HG03108 (cell line): ENCODE results near the gene PTBP2.
"Not testable (repeated sequence)": the region's sequence is repeated elsewhere in the genome, so short reads cannot be mapped to it uniquely, and the experiment has no call there.

Source experiments
- ATAC-seq: cut with Tn5 transposase; IDR thresholded peaks from one replicate; pipeline ENCODE4 v1.9.1; 2021; ENCODE audit warnings: moderate library complexity; ENCODE audit not compliant: unreplicated experiment

PTBP2 gene

DNA sequence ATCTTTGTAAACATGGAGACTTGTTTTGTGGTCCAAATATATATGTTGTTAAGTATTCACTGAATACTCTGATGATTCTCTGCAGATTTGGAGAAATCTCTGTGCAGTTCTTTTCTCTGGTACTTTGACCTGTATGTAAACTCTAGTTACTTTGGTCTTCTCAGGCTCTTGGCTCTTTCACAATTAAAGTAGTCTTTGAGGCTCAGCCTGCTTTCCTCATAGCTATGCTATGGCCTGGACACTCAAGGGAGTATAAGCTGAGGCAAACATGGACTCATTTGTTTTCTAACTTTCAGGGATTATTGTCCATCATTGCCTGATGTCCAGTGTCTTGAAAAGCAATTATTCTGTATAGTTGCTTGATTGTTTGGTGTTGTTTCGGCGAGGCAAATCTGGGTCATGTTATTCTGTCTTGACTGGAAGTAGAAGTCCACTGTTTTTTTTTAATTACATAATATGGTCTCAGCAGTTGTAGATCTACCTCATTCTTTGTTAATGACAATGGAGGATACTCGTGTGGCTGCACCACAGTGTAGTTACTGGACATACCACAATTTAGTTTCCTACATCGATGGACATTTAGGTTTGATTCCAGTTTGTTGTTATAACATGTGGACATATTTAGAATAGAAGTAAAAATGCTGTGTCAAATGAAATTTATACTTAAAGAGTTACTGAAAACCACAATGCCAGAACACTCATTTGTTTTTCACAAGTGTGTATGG lies 9.2 kb downstream of the PTBP2 start:
- ATAC-seq: no peak

DNA sequence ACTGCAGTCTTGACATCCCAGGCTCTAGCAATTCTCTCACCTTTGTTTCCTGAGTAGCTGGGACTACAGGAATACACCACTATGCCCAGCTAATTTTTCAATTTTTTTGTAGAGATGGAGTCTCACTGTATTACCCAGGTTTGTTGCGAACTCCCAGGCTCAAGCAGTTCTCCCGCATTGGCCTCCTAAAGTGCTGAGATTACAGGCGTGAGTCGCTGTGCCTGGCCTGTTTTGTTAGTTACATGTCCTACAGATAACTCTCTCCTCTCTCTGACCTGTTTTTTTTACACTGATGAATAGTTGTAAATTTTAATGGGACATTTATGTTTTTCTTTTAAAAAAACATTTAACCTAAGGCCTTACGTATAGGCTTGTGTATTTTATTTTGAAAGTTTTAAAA lies 19.8 kb downstream of the PTBP2 start:
- no peak for ATAC-seq

DNA sequence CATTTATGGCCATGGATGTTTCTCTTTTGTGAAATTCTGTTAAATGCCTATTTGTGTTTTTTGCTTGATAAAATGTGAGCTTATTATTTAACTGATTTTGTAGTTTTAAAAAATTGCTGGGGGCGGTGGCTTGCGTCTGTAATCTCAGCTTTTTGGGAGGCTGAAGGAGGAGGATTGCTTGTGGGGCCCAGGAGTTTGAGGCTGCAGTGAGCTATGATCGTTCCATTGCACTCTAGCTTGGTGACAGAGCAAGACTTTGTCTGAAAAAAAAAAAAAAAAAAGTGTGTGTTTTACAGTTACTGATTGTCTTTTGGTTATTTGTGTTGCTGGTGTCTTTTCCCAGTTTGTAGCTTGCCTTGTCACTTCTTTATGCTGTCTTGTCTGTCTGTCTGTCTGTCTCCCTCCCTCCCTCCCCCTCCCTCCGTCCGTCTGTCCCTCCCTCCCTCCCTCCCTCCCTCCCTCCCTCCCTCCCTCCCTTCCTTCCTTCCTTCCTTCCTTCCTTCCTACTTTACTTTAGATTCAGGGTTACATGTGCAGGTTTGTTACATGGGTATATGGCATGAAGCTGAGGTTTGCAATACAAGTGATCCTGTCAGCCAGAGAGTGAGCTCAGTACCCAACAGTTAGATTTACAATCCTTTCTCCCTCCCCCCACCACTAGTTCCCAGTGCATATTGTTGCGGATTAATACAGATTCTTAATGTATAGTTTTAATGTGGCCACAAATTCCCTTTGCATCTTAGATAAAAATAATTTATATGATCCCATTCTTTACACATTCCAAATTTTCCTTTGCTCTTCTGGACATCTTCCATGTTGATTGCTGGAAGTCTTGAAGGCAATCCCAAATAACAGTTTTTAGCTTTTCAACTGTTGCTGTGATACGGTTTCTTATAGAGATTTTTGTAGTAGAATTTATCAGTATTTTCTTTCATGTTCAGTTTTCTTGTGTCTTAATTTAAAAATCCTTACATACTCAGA lies 25.1 kb downstream of the PTBP2 start:
- ATAC-seq: no peak

GRCh38 chr1:96747565-96747964 lies 26.0 kb downstream of the PTBP2 start:
- ATAC-seq: no peak

- no peak for ATAC-seq
These were observed 26.5 kb downstream of the PTBP2 start for GRCh38 chr1:96748078-96748477.

- no peak for ATAC-seq
These were observed 28.0 kb downstream of the PTBP2 start for GRCh38 chr1:96749618-96750017.

DNA sequence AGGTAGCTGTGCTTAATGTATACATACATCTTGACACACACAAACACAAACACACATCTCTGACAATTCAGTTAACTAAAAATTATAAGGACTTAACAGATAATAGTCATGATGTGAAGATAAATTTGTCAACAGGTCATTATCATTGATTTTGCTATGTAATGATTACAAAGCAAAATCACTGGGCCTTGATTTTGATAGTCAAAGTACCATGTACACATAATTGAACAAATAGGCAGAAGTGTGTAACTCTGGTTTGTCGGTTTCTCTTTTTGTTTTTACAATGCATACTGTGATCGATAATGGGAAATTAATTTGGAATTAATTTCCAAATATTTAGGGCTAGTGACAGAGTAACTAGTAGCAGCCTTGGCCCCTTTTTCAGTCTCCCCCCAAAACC lies 30.8 kb downstream of the PTBP2 start:
- no peak for ATAC-seq

- ATAC-seq: no peak
These were observed 35.2 kb downstream of the PTBP2 start for GRCh38 chr1:96756789-96757188.

- not testable (repeated sequence) for ATAC-seq
These were observed 41.0 kb downstream of the PTBP2 start for GRCh38 chr1:96762586-96762985.

DNA sequence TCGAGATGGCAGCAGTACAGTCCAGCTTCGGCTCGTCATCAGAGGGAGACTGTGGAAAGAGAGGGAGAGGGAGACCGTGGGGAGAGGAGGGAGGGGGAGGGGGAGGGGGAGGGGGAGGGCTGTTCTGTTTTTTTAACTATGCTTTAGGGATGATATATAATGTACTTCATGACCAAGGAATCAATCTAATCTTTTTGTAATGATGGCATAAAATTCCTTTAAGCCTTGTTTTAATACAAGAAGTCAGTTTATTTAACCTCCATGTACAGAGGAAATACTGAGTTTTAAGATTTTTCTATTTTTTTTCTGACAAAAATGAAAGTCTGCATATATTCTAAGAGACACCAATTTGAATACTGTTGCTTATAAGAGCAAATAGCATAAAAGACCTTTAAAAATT lies 41.9 kb downstream of the PTBP2 start:
- no peak for ATAC-seq

DNA sequence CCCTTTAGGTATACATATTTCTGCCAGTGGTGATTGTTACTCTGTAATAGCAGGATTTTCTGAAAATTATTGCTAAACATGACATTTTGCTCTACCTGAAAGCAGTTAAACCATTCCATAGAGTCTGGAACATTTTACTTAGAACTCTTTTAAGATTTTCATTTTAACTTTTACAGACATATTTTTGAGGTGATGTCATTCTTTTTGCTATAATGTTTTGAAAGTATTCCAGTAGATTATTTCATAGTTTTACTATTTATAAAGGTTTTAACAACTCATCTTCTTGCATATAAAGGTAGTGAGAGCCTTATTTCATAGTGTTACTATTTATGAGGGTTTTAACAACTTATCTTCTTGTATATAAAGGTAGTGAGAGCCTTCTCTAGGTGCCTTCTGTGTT lies 42.9 kb downstream of the PTBP2 start:
- no peak for ATAC-seq

DNA sequence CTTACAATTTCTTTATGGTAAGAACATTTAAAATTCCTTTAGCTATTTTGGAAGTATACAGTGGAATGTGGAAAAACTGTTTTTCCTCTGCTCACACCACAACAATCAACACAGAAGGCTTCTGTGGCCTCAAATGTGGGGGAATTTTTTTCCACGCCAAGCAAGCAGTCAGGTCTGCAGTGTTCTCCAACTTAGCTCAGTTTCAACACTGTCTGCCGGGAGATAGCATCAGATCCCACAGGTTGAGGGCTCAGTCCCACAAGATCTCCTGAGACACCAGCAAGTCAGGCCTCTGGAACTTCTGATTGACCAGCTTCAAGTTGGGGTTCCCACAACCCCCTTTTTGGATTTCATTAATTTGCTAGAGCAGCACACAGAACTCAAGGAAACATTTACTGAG lies 50.3 kb downstream of the PTBP2 start:
- no peak for ATAC-seq

GRCh38 chr1:96772349-96772748 lies 50.8 kb downstream of the PTBP2 start:
- no peak for ATAC-seq

DNA sequence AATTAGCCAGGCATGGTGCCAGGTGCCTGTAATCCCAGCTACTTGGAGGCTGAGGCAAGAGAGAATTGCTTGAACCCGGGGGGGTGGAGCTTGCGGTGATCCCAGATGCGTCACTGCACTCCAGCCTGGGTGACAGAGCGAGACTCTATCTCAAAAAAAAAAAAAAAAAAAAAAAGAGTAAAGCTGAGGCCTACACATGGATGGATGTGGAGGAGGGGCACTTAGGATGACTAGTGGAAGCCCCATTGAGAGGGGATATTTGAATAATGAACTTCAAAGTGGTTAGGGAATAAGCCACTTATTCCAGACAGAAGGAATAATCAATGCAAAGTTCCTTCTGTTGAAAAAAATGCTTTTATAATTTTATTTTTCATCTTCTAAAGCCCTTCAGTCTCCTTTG lies 51.4 kb downstream of the PTBP2 start:
- no peak for ATAC-seq

DNA sequence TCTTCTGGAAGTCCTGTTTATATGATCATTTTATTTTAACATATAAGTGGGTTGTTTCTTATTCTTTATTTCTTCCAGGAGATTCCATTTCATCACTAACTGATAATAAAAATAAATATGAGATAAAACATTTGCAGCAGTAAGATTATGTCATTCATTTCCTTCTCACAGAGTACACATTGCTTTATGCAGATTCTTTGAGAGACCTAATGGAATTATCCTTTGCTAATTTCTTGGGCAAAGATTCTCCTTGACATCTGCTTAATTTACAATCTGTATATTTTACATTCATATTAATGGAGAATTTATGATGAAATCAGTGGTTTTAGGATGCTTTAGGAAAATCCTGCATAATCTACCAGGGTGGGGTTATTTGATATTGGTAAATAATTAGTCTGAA lies 60.6 kb downstream of the PTBP2 start:
- no peak for ATAC-seq

DNA sequence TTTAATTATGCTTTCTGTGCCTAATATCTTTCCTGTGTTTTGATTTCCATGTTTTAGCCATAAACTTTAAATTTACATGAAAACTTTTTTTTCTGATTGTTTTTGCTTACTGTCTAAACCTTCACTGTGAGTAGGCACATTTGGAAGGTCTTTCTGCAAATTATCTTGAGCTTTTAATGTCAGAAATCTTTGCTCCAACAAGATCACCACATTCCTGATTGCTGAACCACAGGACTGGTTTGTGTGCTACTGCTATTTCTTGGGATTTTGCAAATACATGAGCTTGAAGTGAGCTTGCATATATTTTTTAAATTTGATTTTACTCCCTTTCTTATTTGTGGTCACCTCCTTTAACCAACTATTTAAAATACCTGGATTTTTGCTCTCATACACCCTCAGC lies 61.3 kb downstream of the PTBP2 start:
- no peak for ATAC-seq

DNA sequence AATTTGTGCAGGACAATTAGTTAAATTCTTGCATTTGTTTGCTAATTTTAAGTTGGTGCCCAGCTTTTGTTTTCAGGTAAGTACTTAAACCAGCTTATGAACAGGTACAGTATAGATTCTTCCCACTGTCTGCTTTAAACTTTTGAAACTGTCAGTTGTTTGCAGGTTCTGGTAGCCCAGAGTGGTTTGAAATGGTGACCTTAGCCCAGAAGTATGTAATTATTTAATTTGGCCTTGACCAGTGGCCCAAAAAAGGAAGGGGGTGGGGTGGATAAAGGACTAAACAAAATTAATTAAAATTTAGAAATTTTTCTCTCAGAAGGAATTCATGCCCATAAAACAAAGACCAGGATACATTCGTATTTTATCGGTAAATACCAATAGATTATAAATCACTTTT lies 69.0 kb downstream of the PTBP2 start:
- ATAC-seq: no peak

DNA sequence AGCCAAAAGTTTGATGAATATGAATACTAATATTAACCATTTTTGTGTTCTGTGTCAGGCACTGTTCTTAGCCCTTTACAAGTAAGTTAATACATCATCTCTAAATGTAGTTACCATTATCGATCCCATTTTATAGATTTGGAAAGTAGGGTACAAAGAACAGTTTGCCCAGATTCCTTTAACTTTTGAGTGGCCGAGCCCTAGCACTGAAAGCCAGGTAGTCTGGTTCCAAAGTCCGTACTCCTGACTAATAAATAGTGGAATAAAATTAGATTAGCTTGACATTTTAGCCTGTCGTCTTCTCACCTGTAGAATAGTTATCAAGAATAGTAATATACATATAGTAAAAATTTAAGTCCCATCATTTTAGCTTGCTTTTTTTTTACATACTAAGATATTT lies 70.6 kb downstream of the PTBP2 start:
- no peak for ATAC-seq

- not testable (repeated sequence) for ATAC-seq
These were observed 80.1 kb downstream of the PTBP2 start for GRCh38 chr1:96801696-96802095.

GRCh38 chr1:96804648-96805047 lies 83.1 kb downstream of the PTBP2 start:
- no peak for ATAC-seq

GRCh38 chr1:96808191-96808590 lies 86.6 kb downstream of the PTBP2 start:
- ATAC-seq: no peak

DNA sequence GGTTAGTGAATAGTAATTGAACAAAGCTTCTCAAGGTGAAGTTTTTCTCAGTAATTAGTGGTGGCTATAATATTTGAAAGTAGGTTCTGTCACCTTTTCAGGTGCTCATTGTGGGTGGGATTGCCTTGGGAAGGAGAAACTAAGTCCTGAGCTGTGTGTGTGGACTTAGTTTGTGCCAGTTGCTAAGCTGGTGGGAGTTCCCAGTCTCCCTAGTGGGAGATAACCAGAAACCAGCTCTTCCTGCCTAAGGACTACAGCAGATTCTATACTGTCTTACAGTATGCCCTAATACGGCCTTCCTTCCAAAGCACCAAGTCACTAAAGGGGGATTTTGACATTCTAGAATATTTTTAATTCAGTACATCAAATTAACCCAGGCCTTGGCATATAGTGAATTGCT lies 94.3 kb downstream of the PTBP2 start:
- no peak for ATAC-seq
